Naive thymus-derived CD4-positive, alpha-beta T cell (primary cell): ENCODE measurements around the gene FRRS1. TPM values are rescaled to one million over a fixed set of nuclear protein-coding genes. Genes with fewer than 3 reads are reported as not detected.

Experiments used
- ATAC-seq: fragments of 150-1000 bp; cut with Tn5 transposase; 2 replicates; pipeline ENCODE4 v1.10.0; 2021; ENCODE audit warnings: mild to moderate bottlenecking, moderate library complexity
- CTCF ChIA-PET: fragments of 350-600 bp; sonication (Branson Sonifier 250); formaldehyde crosslinking; loops from one replicate; lab custom pipeline; 2021; ENCODE audit warnings: antibody characterized with exemption; lab: Charles Lee
- POLR2A ChIA-PET: fragments of 350-600 bp; sonication (Branson Sonifier 250); formaldehyde crosslinking; loops from one replicate; lab custom pipeline; 2021; ENCODE audit warnings: antibody characterized with exemption, inconsistent platforms; lab: Charles Lee
- DNase-seq, 9 donors: peaks; one replicate each; pipeline versions ENCODE4 v3.0.0 to v3.0.0-alpha.2; 2020 to 2022; ENCODE audit warnings: mixed read lengths in 1 of 9
- H3K27ac ChIP-seq: one replicate; pipeline ENCODE4 v1.7.0; 2013; ENCODE audit warnings: mild to moderate bottlenecking, low read depth, low read length, moderate library complexity
- H3K27me3 ChIP-seq, 2 donors: one replicate each; pipeline ENCODE4 v1.7.0; 2013; ENCODE audit warnings: low read length in 2 of 2, mild to moderate bottlenecking in 2 of 2, moderate library complexity in 2 of 2; ENCODE audit not compliant: control insufficient read depth in 2 of 2, insufficient read depth in 2 of 2
- H3K36me3 ChIP-seq, 3 experiments: 1 replicate in 2 of 3; 2 replicates in 1 of 3; pipeline ENCODE4 v1.7.0; 2013; ENCODE audit warnings: low read length in 3 of 3, mild to moderate bottlenecking in 3 of 3, moderate library complexity in 1 of 3; ENCODE audit not compliant: insufficient read depth in 3 of 3, control insufficient read depth in 2 of 3
- H3K4me1 ChIP-seq, 2 donors: one replicate each; pipeline ENCODE4 v1.7.0; 2013; ENCODE audit warnings: low read length in 2 of 2, mild to moderate bottlenecking in 2 of 2, moderate library complexity in 1 of 2; ENCODE audit not compliant: control insufficient read depth in 2 of 2, insufficient read depth in 2 of 2
- H3K4me3 ChIP-seq: 2 replicates; pipeline ENCODE4 v1.7.0; 2013; ENCODE audit warnings: mild to moderate bottlenecking, low read length
- H3K9me3 ChIP-seq, 3 experiments: 1 replicate in 2 of 3; 2 replicates in 1 of 3; pipeline ENCODE4 v1.7.0; 2013; ENCODE audit warnings: low read length in 3 of 3; ENCODE audit not compliant: control insufficient read depth in 2 of 3
- H3K27ac Mint-ChIP-seq, 9 donors: one replicate each; pipeline ENCODE4 v1.8.0; 2020 to 2022; ENCODE audit warnings: mixed read lengths in 9 of 9, mild to moderate bottlenecking in 8 of 9, moderate library complexity in 5 of 9, inconsistent platforms in 2 of 9
- H3K27me3 Mint-ChIP-seq, 5 donors: one replicate each; pipeline ENCODE4 v1.8.0; 2021 to 2022; ENCODE audit warnings: mixed read lengths in 5 of 5, mild to moderate bottlenecking in 1 of 5
- H3K36me3 Mint-ChIP-seq, 5 donors: one replicate each; pipeline ENCODE4 v1.8.0; 2020 to 2022; ENCODE audit warnings: mixed read lengths in 5 of 5, mild to moderate bottlenecking in 3 of 5, inconsistent platforms in 1 of 5
- H3K4me1 Mint-ChIP-seq, 7 donors: one replicate each; pipeline ENCODE4 v1.8.0; 2020 to 2022; ENCODE audit warnings: mixed read lengths in 7 of 7, mild to moderate bottlenecking in 3 of 7, inconsistent platforms in 1 of 7
- H3K4me3 Mint-ChIP-seq, 10 donors: one replicate each; pipeline ENCODE4 v1.8.0; 2020 to 2022; ENCODE audit warnings: mild to moderate bottlenecking in 10 of 10, mixed read lengths in 10 of 10, moderate library complexity in 6 of 10, inconsistent platforms in 2 of 10
- H3K9me3 Mint-ChIP-seq, 11 donors: one replicate each; pipeline ENCODE4 v1.8.0; 2020 to 2022; ENCODE audit warnings: mixed read lengths in 11 of 11, mild to moderate bottlenecking in 4 of 11, inconsistent platforms in 1 of 11, moderate library complexity in 1 of 11
- intact Hi-C, 2 donors: fragments of 100-400 bp; cut with micrococcal nuclease; formaldehyde crosslinking; loops; one replicate each; pipeline ENCODE4 v1.15.1; 2023
- polyA plus RNA-seq, 2 donors: library from polyadenylated mRNA; unstranded; fragments of 300-500 nt; fragmentation: Illumina TruSeq; gene quantifications; one replicate each; pipeline ENCODE4 v1.2.3, GENCODE V29; 2021
- total RNA-seq, 6 experiments: library from RNA in 5 of 6; stranded (reverse) in 5 of 6; gene quantifications; 1 replicate in 5 of 6; 2 replicates in 1 of 6; pipeline ENCODE4 v1.2.3 and lab custom pipeline; 2021 to 2026

Gene FRRS1
- total and polyA plus RNA-seq, 7 experiments from 2014 or later, result 0.10 to 1.4 (median 0.55) TPM; not detected in 1

DNA sequence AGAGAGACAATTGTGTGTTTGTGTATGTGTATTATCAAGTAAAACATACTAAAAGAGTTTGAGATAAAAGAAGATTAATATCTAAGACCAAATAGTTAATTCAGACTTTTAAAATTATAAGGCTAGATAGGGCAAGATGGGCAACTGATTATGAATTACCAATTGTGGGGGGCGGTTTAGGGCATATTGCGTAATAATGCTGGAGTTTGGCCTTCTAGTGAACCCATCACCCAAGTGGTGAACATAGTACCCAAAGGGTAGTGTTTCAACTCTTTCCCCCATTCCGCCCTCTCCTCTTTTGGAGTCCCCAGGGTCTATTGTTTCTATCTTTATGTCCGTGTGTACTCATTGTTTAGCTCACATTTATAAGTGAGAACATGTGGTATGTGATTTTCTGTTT lies 55.4 kb downstream of the FRRS1 start:
- no peaks in the 10 kb centered on the region for H3K27me3 Mint-ChIP-seq
- ChIA-PET POLR2A (no interaction called here), CTCF (no interaction called here)

DNA sequence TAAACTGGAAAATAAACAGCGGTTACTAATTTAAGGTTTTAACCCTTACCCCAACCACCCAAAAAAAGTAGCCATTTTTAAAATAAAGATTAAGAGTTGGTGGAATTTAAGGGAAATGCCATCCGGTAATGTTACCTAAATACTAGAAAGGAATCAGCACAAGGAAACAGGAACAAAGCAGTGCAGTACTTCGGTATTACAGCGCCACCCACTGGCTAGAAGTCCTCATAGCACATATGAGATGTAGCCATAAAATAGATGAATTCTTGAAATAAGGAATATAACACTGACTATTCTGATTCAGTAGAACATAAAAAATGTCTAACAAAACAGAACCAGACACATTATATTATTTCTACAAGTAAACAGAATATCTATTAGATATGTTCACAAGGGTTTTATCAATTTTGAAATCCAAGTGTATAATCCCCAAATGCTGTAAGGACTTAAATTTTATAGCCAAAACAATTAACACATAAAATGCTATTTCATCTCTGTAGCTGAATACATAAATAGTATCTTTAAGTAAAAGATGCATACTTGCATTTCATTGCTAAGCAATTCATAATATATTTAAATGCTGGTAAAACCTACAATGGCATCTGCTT lies 58.8 kb downstream of the FRRS1 start:
- no peaks in the 10 kb centered on the region for H3K27me3 ChIP-seq
- intact Hi-C loops, result loop anchor here (1.0 to 10.0 kb wide), 6 partner anchors 225 to 959 kb away; no protein-coding TSS in a partner anchor
- no peak overlapping the region for H3K4me3 ChIP-seq
- ATAC-seq (peak; percentile 75), DNase-seq (peak in 6 of 9 donors; percentile 7 to 46 (median 16))
- no peak overlapping the region for H3K27ac Mint-ChIP-seq
- H3K4me3 Mint-ChIP-seq, result no peak overlapping the region
- H3K9me3 ChIP-seq, result no peaks in the 10 kb centered on the region
- H3K36me3 Mint-ChIP-seq, result no peaks in the 10 kb centered on the region
- CTCF ChIA-PET, result interaction anchor here (0.6 kb wide), 1 partner anchor 1905 kb away, joined by 3 read pairs; no protein-coding TSS in a partner anchor
- no peaks in the 10 kb centered on the region for H3K9me3 Mint-ChIP-seq
- POLR2A ChIA-PET, result no interaction called here
- peaks cover 0 to 7% of the 10 kb centered on the region in 2 donors for H3K4me1 ChIP-seq
- no peaks in the 10 kb centered on the region for H3K36me3 ChIP-seq
- peaks cover 0 to 3% (median 0%) of the 10 kb centered on the region in 5 donors for H3K27me3 Mint-ChIP-seq
- H3K4me1 Mint-ChIP-seq, result peaks cover 5 to 22% (median 10%) of the 10 kb centered on the region in 7 donors
- no peak overlapping the region for H3K27ac ChIP-seq

More for the DNA sequence above, 55.4 kb downstream of the FRRS1 start:
- Mint-ChIP-seq H3K27ac (no peak overlapping the region), H3K4me3 (no peak overlapping the region), H3K4me1 (peaks cover 0 to 2% (median 0%) of the 10 kb centered on the region in 7 donors), H3K9me3 (no peaks in the 10 kb centered on the region), H3K36me3 (peaks cover 0 to 4% (median 0%) of the 10 kb centered on the region in 5 donors)
- ATAC-seq (no peak), DNase-seq (no peak)
- no peaks in the 10 kb centered on the region for H3K9me3 ChIP-seq
- no peaks in the 10 kb centered on the region for H3K27me3 ChIP-seq
- no peaks in the 10 kb centered on the region for H3K36me3 ChIP-seq
- no peak overlapping the region for H3K4me3 ChIP-seq
- H3K4me1 ChIP-seq, result no peaks in the 10 kb centered on the region
- no peak overlapping the region for H3K27ac ChIP-seq
- intact Hi-C loops, result no loop called here

DNA sequence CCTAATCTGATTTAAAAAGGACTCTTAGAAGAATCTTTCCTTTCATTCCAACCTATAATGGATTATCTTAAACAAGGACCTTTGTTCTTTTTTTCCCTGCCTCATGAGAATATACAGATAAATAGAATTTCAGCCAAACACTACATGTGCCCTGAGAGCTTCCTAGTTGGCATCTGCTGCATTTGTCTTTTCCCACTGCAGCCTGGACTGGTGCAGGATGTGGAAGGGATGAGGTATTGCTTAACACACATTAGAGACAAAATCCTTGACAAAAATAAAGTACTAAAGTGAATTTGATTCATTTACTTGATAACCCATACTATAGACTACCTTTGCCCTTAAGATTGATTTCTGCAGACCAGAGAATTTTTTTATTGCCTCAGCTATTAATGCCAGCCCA lies 61.0 kb downstream of the FRRS1 start:
- CTCF ChIA-PET, result no interaction called here
- Histone ChIP-seq H3K27me3 (no peaks in the 10 kb centered on the region), H3K27ac (no peak overlapping the region), H3K4me1 (peaks cover 0 to 7% of the 10 kb centered on the region in 2 donors), H3K9me3 (no peaks in the 10 kb centered on the region), H3K36me3 (no peaks in the 10 kb centered on the region), H3K4me3 (no peak overlapping the region)
- no peaks in the 10 kb centered on the region for H3K36me3 Mint-ChIP-seq
- peaks cover 9 to 23% (median 11%) of the 10 kb centered on the region in 5 donors for H3K27me3 Mint-ChIP-seq
- DNase-seq (no peak), ATAC-seq (no peak)
- peaks cover 5 to 22% (median 10%) of the 10 kb centered on the region in 7 donors for H3K4me1 Mint-ChIP-seq
- intact Hi-C loops, result loop anchor here in 1 of 2 donors (5.0 to 10.0 kb wide), 3 partner anchors 223 to 913 kb away; no protein-coding TSS in a partner anchor
- H3K9me3 Mint-ChIP-seq, result peaks cover 0 to 2% (median 0%) of the 10 kb centered on the region in 11 donors
- H3K27ac Mint-ChIP-seq, result no peak overlapping the region
- no peak overlapping the region for H3K4me3 Mint-ChIP-seq
- POLR2A ChIA-PET, result no interaction called here

DNA sequence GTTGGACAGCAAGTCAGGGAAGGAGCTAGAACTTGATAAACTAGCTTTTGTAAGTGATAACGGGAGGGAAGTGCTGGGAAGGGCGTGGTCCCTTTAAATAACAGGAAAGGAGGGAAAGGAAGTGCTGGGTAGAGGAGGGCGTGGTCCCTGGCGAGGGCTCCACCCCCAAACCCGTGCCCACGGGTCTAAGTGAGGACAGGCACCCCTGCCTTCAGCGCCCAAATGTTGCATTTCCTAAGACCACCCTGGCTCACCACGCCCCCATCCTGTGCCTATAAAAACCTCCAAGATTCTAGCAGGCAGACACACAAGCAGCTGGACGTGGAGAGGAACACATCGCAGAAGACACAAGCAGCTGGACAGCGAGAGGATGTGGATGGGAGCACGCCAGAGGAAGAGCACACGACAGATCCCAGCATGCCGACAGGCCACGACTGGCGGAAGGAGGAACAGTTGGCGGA lies 62.0 kb downstream of the FRRS1 start:
- CTCF ChIA-PET, result interaction anchor here (0.7 kb wide), 1 partner anchor 11 kb away, joined by 3 read pairs; no protein-coding TSS in a partner anchor
- Histone ChIP-seq H3K4me3 (no peak overlapping the region), H3K27me3 (no peaks in the 10 kb centered on the region), H3K4me1 (peaks cover 0 to 7% of the 10 kb centered on the region in 2 donors), H3K27ac (no peak overlapping the region), H3K36me3 (no peaks in the 10 kb centered on the region), H3K9me3 (no peaks in the 10 kb centered on the region)
- ATAC-seq (no peak), DNase-seq (no peak)
- peaks cover 5 to 20% (median 10%) of the 10 kb centered on the region in 7 donors for H3K4me1 Mint-ChIP-seq
- H3K27me3 Mint-ChIP-seq, result peaks cover 11 to 23% (median 13%) of the 10 kb centered on the region in 5 donors
- POLR2A ChIA-PET, result no interaction called here
- intact Hi-C loops, result loop anchor here in 1 of 2 donors (10.0 kb wide), 1 partner anchor 710 kb away; no protein-coding TSS in a partner anchor
- no peak overlapping the region for H3K27ac Mint-ChIP-seq
- H3K9me3 Mint-ChIP-seq, result peaks cover 0 to 2% (median 0%) of the 10 kb centered on the region in 11 donors
- no peaks in the 10 kb centered on the region for H3K36me3 Mint-ChIP-seq
- H3K4me3 Mint-ChIP-seq, result peak overlapping the region in 3 of 10 donors; percentile 39 to 77 (median 39)

DNA sequence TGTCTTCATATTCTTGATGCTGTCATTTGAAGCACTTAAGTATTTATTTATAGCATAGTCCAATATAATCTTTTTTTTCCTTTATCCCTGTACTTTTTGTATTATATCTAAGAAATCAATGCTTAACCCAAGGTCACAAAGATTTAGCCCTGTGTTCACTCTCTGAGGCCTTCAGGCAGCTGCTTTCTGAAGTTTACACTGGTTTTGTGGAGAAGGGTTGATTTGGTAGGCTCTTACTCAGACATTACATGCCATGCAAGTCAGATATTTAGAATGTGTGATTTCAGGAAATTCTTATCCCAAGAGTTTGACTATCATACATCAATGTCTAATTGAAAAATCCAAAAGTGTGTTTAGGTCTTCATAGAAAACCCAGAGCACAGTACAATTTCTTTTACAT lies 64.2 kb downstream of the FRRS1 start:
- ATAC-seq (no peak), DNase-seq (no peak)
- H3K4me3 ChIP-seq, result no peak overlapping the region
- ChIA-PET CTCF (no interaction called here), POLR2A (no interaction called here)
- Mint-ChIP-seq H3K27ac (no peak overlapping the region), H3K4me1 (peaks cover 5 to 20% (median 10%) of the 10 kb centered on the region in 7 donors), H3K4me3 (no peak overlapping the region), H3K27me3 (peaks cover 24 to 36% (median 28%) of the 10 kb centered on the region in 5 donors), H3K36me3 (no peaks in the 10 kb centered on the region), H3K9me3 (peaks cover 0 to 2% (median 0%) of the 10 kb centered on the region in 11 donors)
- H3K9me3 ChIP-seq, result no peaks in the 10 kb centered on the region
- H3K4me1 ChIP-seq, result peaks cover 0 to 7% of the 10 kb centered on the region in 2 donors
- H3K36me3 ChIP-seq, result no peaks in the 10 kb centered on the region
- H3K27me3 ChIP-seq, result no peaks in the 10 kb centered on the region
- no peak overlapping the region for H3K27ac ChIP-seq
- intact Hi-C loops, result loop anchor here in 1 of 2 donors (10.0 kb wide), 1 partner anchor 707 kb away; no protein-coding TSS in a partner anchor

DNA sequence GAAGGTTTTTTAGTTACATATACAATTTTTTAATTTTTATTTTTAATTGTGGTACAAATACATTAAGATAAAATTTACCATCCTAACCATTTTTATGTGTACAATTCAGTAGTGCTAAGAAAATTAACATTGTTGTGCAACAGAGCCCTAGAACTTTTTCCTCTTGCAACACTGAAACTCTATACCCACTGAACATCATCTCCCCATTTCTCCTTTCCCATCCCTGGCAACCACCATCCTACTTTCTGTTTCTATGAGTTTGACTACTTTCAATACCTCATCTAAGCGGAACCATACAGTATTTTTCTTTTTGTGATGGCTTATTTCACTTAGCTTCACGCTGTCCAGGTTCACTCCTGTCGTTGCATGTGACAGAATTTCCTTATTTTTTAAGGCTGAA lies 66.4 kb downstream of the FRRS1 start:
- no peaks in the 10 kb centered on the region for H3K36me3 Mint-ChIP-seq
- Histone ChIP-seq H3K4me3 (no peak overlapping the region), H3K27ac (no peak overlapping the region), H3K9me3 (no peaks in the 10 kb centered on the region), H3K4me1 (peaks cover 0 to 7% of the 10 kb centered on the region in 2 donors), H3K27me3 (peaks cover 0 to 4% of the 10 kb centered on the region in 2 donors), H3K36me3 (no peaks in the 10 kb centered on the region)
- ChIA-PET CTCF (no interaction called here), POLR2A (no interaction called here)
- no peak overlapping the region for H3K27ac Mint-ChIP-seq
- peaks cover 5 to 14% (median 10%) of the 10 kb centered on the region in 7 donors for H3K4me1 Mint-ChIP-seq
- H3K9me3 Mint-ChIP-seq, result peaks cover 0 to 2% (median 0%) of the 10 kb centered on the region in 11 donors
- intact Hi-C loops, result loop anchor here in 1 of 2 donors (10.0 kb wide), 1 partner anchor 705 kb away; no protein-coding TSS in a partner anchor
- DNase-seq (no peak), ATAC-seq (peak; percentile 50)
- no peak overlapping the region for H3K4me3 Mint-ChIP-seq
- H3K27me3 Mint-ChIP-seq, result peaks cover 27 to 44% (median 37%) of the 10 kb centered on the region in 5 donors
